Measurements from ENCODE around the gene SHCBP1L.
"Not testable (repeated sequence)": the region's sequence is repeated elsewhere in the genome, so short reads cannot be mapped to it uniquely, and the experiment has no call there.

Gene SHCBP1L

GRCh38 chr1:182930985-182931384 lies 22.0 kb downstream of the SHCBP1L start:
- Histone ChIP-seq H3K36me3 (ENCODE audit: control insufficient read depth, insufficient read depth, low read length) (no peaks in the 10 kb centered on the region), H3K27me3 (ENCODE audit: control insufficient read depth, insufficient read depth, low read length) (no peaks in the 10 kb centered on the region)

DNA sequence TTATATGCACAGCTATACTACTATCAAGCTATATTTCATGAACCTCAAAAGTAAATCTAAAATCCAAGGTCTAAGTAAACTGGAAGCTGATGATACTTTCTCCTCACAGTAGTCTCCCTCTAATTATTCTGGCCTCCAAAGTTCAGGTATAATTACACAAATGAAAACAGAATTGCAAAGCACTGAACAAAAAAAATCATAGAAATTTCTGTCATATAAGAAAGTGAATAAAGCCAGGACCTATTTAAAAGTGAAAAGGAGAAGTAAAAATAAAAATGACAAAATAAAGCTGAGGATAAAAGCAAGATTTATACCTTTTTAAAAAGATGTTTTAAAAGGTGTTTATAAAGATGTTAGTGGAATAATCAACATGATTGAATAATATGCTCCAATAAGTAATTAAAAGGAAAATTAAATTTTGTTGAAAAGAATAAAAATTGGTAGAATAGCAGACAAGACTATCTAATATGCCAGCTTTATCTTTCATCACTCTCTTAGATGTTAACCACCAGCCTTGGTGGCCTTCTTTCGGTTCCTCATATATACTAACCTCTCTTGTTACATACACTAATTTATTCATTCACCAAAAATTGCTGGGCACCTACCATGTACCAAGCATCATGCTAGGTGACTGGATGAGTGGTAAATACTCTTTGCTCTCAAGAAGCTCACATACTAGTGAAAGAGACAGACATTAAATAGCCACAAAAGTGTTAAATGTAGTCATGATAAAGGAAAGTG lies 25.1 kb downstream of the SHCBP1L start:
- Histone ChIP-seq H3K9ac (ENCODE audit: low read length) (no peak overlapping the region), H3K9me3 (ENCODE audit: control insufficient read depth, insufficient read depth, low read depth, low read length) (no peaks in the 10 kb centered on the region), H3K4me3 (ENCODE audit: low read depth, low read length) (no peak overlapping the region), H3K27ac (ENCODE audit: low read depth, low read length) (no peak overlapping the region), H3K36me3 (ENCODE audit: control insufficient read depth, insufficient read depth, low read length) (no peaks in the 10 kb centered on the region), H3K4me1 (ENCODE audit: control insufficient read depth, insufficient read depth, low read length) (no peaks in the 10 kb centered on the region), H3K27me3 (ENCODE audit: control insufficient read depth, insufficient read depth, low read length) (no peaks in the 10 kb centered on the region)

More at GRCh38 chr1:182930985-182931384, 22.0 kb downstream of the SHCBP1L start:
- Histone ChIP-seq H3K4me1 (ENCODE audit: control insufficient read depth, insufficient read depth, low read length) (no peaks in the 10 kb centered on the region), H3K9ac (ENCODE audit: low read length) (no peak overlapping the region), H3K9me3 (ENCODE audit: control insufficient read depth, insufficient read depth, low read depth, low read length) (peaks cover 2% of the 10 kb centered on the region; the same call in 1 of the 2 replicates), H3K4me3 (ENCODE audit: low read depth, low read length) (no peak overlapping the region), H3K27ac (ENCODE audit: low read depth, low read length) (no peak overlapping the region)

- no peaks in the 10 kb centered on the region for H3K9me3 ChIP-seq (ENCODE audit: control insufficient read depth, insufficient read depth, low read depth, low read length)
- H3K4me3 ChIP-seq (ENCODE audit: low read depth, low read length): no peak overlapping the region
- H3K4me1 ChIP-seq (ENCODE audit: control insufficient read depth, insufficient read depth, low read length): no peaks in the 10 kb centered on the region
- H3K27me3 ChIP-seq (ENCODE audit: control insufficient read depth, insufficient read depth, low read length): no peaks in the 10 kb centered on the region
- no peaks in the 10 kb centered on the region for H3K36me3 ChIP-seq (ENCODE audit: control insufficient read depth, insufficient read depth, low read length)
- no peak overlapping the region for H3K9ac ChIP-seq (ENCODE audit: low read length)
- no peak overlapping the region for H3K27ac ChIP-seq (ENCODE audit: low read depth, low read length)
These were observed 27.3 kb downstream of the SHCBP1L start for GRCh38 chr1:182925661-182926060.

GRCh38 chr1:182917378-182917777 lies 35.6 kb downstream of the SHCBP1L start:
- Histone ChIP-seq H3K4me3 (ENCODE audit: low read depth, low read length) (no peak overlapping the region), H3K9me3 (ENCODE audit: control insufficient read depth, insufficient read depth, low read depth, low read length) (peaks cover 9% of the 10 kb centered on the region; the same call in 1 of the 2 replicates), H3K27me3 (ENCODE audit: control insufficient read depth, insufficient read depth, low read length) (no peaks in the 10 kb centered on the region), H3K27ac (ENCODE audit: low read depth, low read length) (no peak overlapping the region), H3K4me1 (ENCODE audit: control insufficient read depth, insufficient read depth, low read length) (no peaks in the 10 kb centered on the region), H3K36me3 (ENCODE audit: control insufficient read depth, insufficient read depth, low read length) (no peaks in the 10 kb centered on the region), H3K9ac (ENCODE audit: low read length) (no peak overlapping the region)

- H3K36me3 ChIP-seq (ENCODE audit: control insufficient read depth, insufficient read depth, low read length): no peaks in the 10 kb centered on the region
- H3K4me3 ChIP-seq (ENCODE audit: low read depth, low read length): no peak overlapping the region
- H3K9ac ChIP-seq (ENCODE audit: low read length): no peak overlapping the region
- H3K9me3 ChIP-seq (ENCODE audit: control insufficient read depth, insufficient read depth, low read depth, low read length): peaks cover 17% of the 10 kb centered on the region; the same call in 1 of the 2 replicates
- H3K27ac ChIP-seq (ENCODE audit: low read depth, low read length): no peak overlapping the region
- no peaks in the 10 kb centered on the region for H3K27me3 ChIP-seq (ENCODE audit: control insufficient read depth, insufficient read depth, low read length)
- H3K4me1 ChIP-seq (ENCODE audit: control insufficient read depth, insufficient read depth, low read length): peaks cover 8% of the 10 kb centered on the region
These were observed 39.6 kb downstream of the SHCBP1L start for GRCh38 chr1:182913401-182913800.

DNA sequence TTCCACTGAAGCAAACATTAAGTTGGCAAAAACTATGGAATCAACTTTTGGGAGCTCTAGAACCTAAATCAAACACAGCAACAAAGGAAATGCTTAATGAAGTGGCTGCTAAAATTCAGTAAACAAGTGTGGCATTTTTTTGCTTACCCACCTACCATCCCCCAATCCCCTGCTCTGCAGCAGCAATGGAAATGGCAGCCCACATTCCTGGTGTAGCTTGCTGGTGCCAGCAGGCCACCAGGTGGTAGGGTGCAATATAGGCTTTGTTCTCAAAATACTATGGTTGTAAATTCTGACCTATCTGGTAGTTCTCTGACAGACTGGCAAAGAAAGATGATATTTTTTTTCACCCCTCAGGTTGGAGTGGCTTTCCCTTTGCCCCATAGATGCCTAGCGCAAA lies 42.8 kb downstream of the SHCBP1L start:
- H3K27me3 ChIP-seq (ENCODE audit: control insufficient read depth, insufficient read depth, low read length): no peaks in the 10 kb centered on the region
- H3K4me1 ChIP-seq (ENCODE audit: control insufficient read depth, insufficient read depth, low read length): peaks cover 8% of the 10 kb centered on the region
- no peak overlapping the region for H3K9ac ChIP-seq (ENCODE audit: low read length)
- no peaks in the 10 kb centered on the region for H3K36me3 ChIP-seq (ENCODE audit: control insufficient read depth, insufficient read depth, low read length)
- no peak overlapping the region for H3K4me3 ChIP-seq (ENCODE audit: low read depth, low read length)
- H3K9me3 ChIP-seq (ENCODE audit: control insufficient read depth, insufficient read depth, low read depth, low read length): peaks cover 17% of the 10 kb centered on the region; the same call in 1 of the 2 replicates
- H3K27ac ChIP-seq (ENCODE audit: low read depth, low read length): no peak overlapping the region

- no peaks in the 10 kb centered on the region for H3K36me3 ChIP-seq (ENCODE audit: control insufficient read depth, insufficient read depth, low read length)
- peaks cover 17% of the 10 kb centered on the region; the same call in 1 of the 2 replicates for H3K9me3 ChIP-seq (ENCODE audit: control insufficient read depth, insufficient read depth, low read depth, low read length)
- no peaks in the 10 kb centered on the region for H3K27me3 ChIP-seq (ENCODE audit: control insufficient read depth, insufficient read depth, low read length)
- H3K4me3 ChIP-seq (ENCODE audit: low read depth, low read length): no peak overlapping the region
- peaks cover 8% of the 10 kb centered on the region for H3K4me1 ChIP-seq (ENCODE audit: control insufficient read depth, insufficient read depth, low read length)
- no peak overlapping the region for H3K27ac ChIP-seq (ENCODE audit: low read depth, low read length)
- H3K9ac ChIP-seq (ENCODE audit: low read length): no peak overlapping the region
These were observed 43.4 kb downstream of the SHCBP1L start for GRCh38 chr1:182909578-182909977.

DNA sequence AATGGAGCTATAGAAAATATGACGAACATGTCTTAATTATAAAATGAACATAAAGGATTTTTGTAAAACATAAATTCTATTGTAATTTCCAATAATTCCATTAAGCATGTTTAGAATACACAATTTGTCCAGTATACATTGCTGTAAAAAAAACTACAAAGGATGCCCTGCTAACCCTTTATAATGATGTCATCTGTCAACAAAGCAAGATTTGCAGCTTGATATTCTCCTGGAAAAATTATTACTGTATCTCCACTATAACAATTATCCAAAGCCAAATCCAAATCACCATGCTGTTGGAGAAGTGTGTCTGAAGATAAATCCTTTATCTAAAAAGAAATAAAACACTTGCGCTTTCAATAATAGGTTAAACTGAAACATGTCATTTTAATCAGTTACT lies 47.6 kb downstream of the SHCBP1L start:
- H3K4me1 ChIP-seq (ENCODE audit: control insufficient read depth, insufficient read depth, low read length): peaks cover 6% of the 10 kb centered on the region
- H3K9ac ChIP-seq (ENCODE audit: low read length): no peak overlapping the region
- H3K4me3 ChIP-seq (ENCODE audit: low read depth, low read length): no peak overlapping the region

DNA sequence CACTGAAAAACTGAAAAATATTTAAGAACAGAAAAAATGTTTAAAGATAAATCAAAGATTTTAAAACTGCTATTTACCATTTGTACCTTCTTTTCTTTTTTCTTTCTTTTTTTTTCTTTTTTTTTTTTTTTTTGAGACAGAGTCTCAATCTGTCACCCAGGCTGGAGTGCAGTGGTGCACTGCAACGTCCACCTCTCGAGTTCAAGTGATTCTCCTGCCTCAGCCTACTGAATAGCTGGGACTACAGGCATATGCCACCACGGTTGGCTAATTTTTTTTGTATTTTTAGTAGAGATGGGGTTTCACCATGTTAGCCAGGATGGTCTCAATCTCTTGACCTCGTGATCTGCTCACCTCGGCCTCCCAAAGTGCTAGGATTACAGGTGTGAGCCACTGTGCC lies 51.0 kb downstream of the SHCBP1L start:
- not testable (repeated sequence) for H3K27me3 ChIP-seq (ENCODE audit: control insufficient read depth, insufficient read depth, low read length); H3K4me1 ChIP-seq (ENCODE audit: control insufficient read depth, insufficient read depth, low read length); H3K9me3 ChIP-seq (ENCODE audit: control insufficient read depth, insufficient read depth, low read depth, low read length); H3K4me3 ChIP-seq (ENCODE audit: low read depth, low read length); H3K36me3 ChIP-seq (ENCODE audit: control insufficient read depth, insufficient read depth, low read length); H3K9ac ChIP-seq (ENCODE audit: low read length); H3K27ac ChIP-seq (ENCODE audit: low read depth, low read length)

More for the DNA sequence above, 47.6 kb downstream of the SHCBP1L start:
- Histone ChIP-seq H3K9me3 (ENCODE audit: control insufficient read depth, insufficient read depth, low read depth, low read length) (no peaks in the 10 kb centered on the region), H3K36me3 (ENCODE audit: control insufficient read depth, insufficient read depth, low read length) (no peaks in the 10 kb centered on the region), H3K27me3 (ENCODE audit: control insufficient read depth, insufficient read depth, low read length) (no peaks in the 10 kb centered on the region), H3K27ac (ENCODE audit: low read depth, low read length) (no peak overlapping the region)

DNA sequence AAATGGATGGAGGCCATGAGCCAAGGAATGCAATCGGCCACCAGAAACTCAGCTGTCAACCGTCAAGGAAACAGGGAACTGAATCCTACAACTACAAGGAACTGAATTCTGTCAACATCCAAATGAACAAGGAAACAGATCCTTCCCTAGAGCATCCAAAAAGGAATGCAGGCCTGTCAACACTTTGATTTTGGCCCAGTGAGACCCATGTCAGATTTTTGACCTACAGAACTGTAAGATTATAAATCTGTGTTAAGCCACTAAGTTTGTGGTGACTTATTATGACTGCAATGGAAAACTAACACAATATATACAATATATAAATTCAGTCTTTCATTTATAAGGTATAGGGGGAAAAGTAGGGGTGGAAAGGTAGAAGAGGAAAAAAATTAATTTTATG lies 55.3 kb downstream of the SHCBP1L start:
- no peak overlapping the region for H3K27ac ChIP-seq (ENCODE audit: low read depth, low read length)
- no peaks in the 10 kb centered on the region for H3K9me3 ChIP-seq (ENCODE audit: control insufficient read depth, insufficient read depth, low read depth, low read length)
- H3K4me3 ChIP-seq (ENCODE audit: low read depth, low read length): no peak overlapping the region
- no peak overlapping the region for H3K9ac ChIP-seq (ENCODE audit: low read length)
- H3K4me1 ChIP-seq (ENCODE audit: control insufficient read depth, insufficient read depth, low read length): no peaks in the 10 kb centered on the region
- no peaks in the 10 kb centered on the region for H3K36me3 ChIP-seq (ENCODE audit: control insufficient read depth, insufficient read depth, low read length)
- H3K27me3 ChIP-seq (ENCODE audit: control insufficient read depth, insufficient read depth, low read length): no peaks in the 10 kb centered on the region

GRCh38 chr1:182890927-182891610 lies 61.9 kb downstream of the SHCBP1L start:
- Histone ChIP-seq H3K9ac (ENCODE audit: low read length) (no peak overlapping the region), H3K4me1 (ENCODE audit: control insufficient read depth, insufficient read depth, low read length) (peaks cover 4% of the 10 kb centered on the region; the same call in 1 of the 2 replicates), H3K27ac (ENCODE audit: low read depth, low read length) (no peak overlapping the region), H3K27me3 (ENCODE audit: control insufficient read depth, insufficient read depth, low read length) (no peaks in the 10 kb centered on the region), H3K9me3 (ENCODE audit: control insufficient read depth, insufficient read depth, low read depth, low read length) (no peaks in the 10 kb centered on the region), H3K4me3 (ENCODE audit: low read depth, low read length) (no peak overlapping the region), H3K36me3 (ENCODE audit: control insufficient read depth, insufficient read depth, low read length) (peaks cover 33% of the 10 kb centered on the region)

All from HUES6 (cell line).